ENCODE measurements around the gene UBAC1. TPM values are rescaled to one million over a fixed set of nuclear protein-coding genes. Genes with fewer than 3 reads are reported as not detected.
A peak's percentile ranks its signal among the peaks of the same experiment; 100 is the strongest.

Gene UBAC1
- total RNA-seq, 1 experiment from 2014 or later, result 58.2 TPM

DNA sequence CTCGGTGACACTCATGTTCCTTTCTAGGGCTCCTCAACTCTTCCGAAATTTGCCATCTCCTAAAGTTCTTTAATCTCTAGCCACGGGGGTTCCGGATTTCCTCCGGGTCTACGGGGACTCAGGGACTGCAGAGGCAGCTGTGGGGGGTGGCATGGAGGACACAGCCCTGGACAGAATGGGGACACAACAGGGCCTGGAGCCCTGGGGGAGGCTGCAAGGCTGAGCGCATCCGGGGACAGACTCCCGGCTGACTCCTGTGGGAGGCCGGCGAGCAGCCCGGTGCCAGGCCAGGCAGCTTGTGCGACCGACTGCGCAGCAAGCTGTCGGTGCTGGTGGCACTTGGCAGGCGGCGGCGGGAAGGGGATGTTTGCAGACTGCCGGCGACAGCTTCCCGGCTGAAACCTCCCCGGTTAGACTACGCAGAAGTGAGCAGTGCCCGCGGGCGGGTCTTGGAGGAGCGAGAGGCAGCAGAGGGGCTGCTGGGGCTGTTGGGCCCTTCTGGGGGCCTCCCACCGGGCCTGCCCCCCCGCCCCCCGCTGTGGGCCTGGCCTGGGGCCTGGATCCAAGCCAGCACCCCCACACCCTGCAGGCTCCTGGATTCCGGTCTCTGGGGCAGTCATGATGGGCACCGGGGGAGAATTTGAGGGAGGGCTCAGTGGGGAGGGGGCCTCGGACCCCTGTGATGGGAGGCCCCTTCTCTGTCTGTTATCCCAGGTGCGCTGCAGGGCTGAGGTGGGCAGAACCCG, 28.7 kb upstream of the UBAC1 start:
- no TSS peak for BruUV-seq (replicated peaks)
- peaks cover 48% of the 10 kb centered on the region for H3K4me1 ChIP-seq (ENCODE audit: insufficient read depth, low read length, poor library complexity, severe bottlenecking)
- DNase-seq (ENCODE audit: low spot score), result peak; percentile 76
- H3K36me3 ChIP-seq (ENCODE audit: insufficient read depth, low read length, poor library complexity, severe bottlenecking), result no peaks in the 10 kb centered on the region
- H3K9me3 ChIP-seq (ENCODE audit: low read depth, low read length, poor library complexity, severe bottlenecking), result no peaks in the 10 kb centered on the region
- ChIA-PET POLR2A (ENCODE audit: low non-redundant PET) (no interaction called here), CTCF (interaction anchor here (1.0 to 1.3 kb wide), 3 partner anchors 20 to 149 kb away, joined by 3 to 6 read pairs (median 4); no protein-coding TSS in a partner anchor)
- peak overlapping the region; percentile 15 for H3K4me3 ChIP-seq (ENCODE audit: low read depth, low read length, poor library complexity, severe bottlenecking)
- intact Hi-C loops (cut with micrococcal nuclease; ENCODE audit: unreplicated experiment), result no loop called here
- TF ChIP-seq, protein P1, sequence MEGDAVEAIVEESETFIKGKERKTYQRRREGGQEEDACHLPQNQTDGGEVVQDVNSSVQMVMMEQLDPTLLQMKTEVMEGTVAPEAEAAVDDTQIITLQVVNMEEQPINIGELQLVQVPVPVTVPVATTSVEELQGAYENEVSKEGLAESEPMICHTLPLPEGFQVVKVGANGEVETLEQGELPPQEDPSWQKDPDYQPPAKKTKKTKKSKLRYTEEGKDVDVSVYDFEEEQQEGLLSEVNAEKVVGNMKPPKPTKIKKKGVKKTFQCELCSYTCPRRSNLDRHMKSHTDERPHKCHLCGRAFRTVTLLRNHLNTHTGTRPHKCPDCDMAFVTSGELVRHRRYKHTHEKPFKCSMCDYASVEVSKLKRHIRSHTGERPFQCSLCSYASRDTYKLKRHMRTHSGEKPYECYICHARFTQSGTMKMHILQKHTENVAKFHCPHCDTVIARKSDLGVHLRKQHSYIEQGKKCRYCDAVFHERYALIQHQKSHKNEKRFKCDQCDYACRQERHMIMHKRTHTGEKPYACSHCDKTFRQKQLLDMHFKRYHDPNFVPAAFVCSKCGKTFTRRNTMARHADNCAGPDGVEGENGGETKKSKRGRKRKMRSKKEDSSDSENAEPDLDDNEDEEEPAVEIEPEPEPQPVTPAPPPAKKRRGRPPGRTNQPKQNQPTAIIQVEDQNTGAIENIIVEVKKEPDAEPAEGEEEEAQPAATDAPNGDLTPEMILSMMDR (conservative IDR thresholded peaks at IDR 0.05; ENCODE audit: low read depth, low read length), result no peak
- no peak for TF ChIP-seq EZH2 (IDR thresholded peaks at IDR 0.05; ENCODE audit: borderline replicate concordance, low read depth, low read length, poor library complexity, severe bottlenecking)
- peak overlapping the region; percentile 63 for H3K27ac ChIP-seq (ENCODE audit: low read depth, low read length, poor library complexity, severe bottlenecking)
- no peaks in the 10 kb centered on the region for H3K27me3 ChIP-seq (replicated peaks; ENCODE audit: insufficient read depth, low read depth, low read length, poor library complexity)

DNA sequence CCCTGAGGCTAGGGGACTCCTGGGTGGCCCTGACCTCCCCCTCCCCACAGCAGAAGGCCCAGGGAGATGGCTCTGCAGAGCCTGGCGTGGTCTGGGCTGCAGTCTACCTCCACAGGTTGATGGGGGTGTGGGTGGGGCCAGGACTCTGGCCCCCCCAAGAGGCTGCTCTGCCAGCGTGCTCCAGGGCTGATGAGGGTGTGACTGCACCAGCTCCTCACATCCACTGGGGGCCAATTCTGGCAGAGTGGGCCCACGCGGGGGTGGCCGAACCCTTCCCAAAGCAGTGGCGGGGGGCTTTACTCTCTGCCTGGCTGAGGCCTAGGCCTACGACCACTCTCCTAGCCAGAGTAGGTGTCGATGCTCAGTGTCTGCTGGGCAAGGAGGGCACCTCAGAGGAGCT, 28.0 kb upstream of the UBAC1 start:
- no peaks in the 10 kb centered on the region for H3K9me3 ChIP-seq (ENCODE audit: low read depth, low read length, poor library complexity, severe bottlenecking)
- intact Hi-C loops (cut with micrococcal nuclease; ENCODE audit: unreplicated experiment), result no loop called here
- no peak for DNase-seq (ENCODE audit: low spot score)
- no peaks in the 10 kb centered on the region for H3K27me3 ChIP-seq (replicated peaks; ENCODE audit: insufficient read depth, low read depth, low read length, poor library complexity)
- ChIA-PET CTCF (interaction anchor here (1.0 to 1.3 kb wide), 3 partner anchors 20 to 150 kb away, joined by 3 to 6 read pairs (median 4); no protein-coding TSS in a partner anchor), POLR2A (ENCODE audit: low non-redundant PET) (no interaction called here)
- BruUV-seq (replicated peaks), result no TSS peak
- H3K36me3 ChIP-seq (ENCODE audit: insufficient read depth, low read length, poor library complexity, severe bottlenecking), result no peaks in the 10 kb centered on the region
- H3K4me1 ChIP-seq (ENCODE audit: insufficient read depth, low read length, poor library complexity, severe bottlenecking), result peaks cover 55% of the 10 kb centered on the region
- no peak overlapping the region for H3K4me3 ChIP-seq (ENCODE audit: low read depth, low read length, poor library complexity, severe bottlenecking)
- TF ChIP-seq, protein P1 (conservative IDR thresholded peaks at IDR 0.05; ENCODE audit: low read depth, low read length), result peak; percentile 27; the same call in 1 of the 2 replicates
- no peak for TF ChIP-seq EZH2 (IDR thresholded peaks at IDR 0.05; ENCODE audit: borderline replicate concordance, low read depth, low read length, poor library complexity, severe bottlenecking)
- H3K27ac ChIP-seq (ENCODE audit: low read depth, low read length, poor library complexity, severe bottlenecking), result peak overlapping the region; percentile 63

DNA sequence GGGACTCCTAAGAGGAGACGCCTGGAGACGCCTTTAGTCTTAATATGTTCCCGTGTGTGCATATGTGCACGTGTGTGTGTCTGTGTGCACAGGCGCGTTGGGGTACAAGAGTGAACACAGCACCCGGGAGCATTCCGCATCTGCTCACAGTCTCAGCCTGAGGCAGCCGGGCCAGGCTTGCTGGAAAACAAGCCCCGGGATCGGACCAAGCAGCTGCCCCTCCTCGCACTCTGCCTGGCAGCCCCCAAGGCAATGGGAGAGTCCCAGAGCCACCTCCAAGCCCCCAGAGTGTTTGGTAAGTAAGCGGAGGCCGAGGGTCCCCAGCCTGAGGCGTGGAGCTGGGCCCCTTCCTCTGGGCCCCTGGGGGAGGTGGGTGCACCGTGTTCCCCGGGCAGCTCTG, 27.3 kb upstream of the UBAC1 start:
- CTCF ChIA-PET, result interaction anchor here (1.3 kb wide), 1 partner anchor 19 kb away, joined by 4 read pairs; no protein-coding TSS in a partner anchor
- H3K36me3 ChIP-seq (ENCODE audit: insufficient read depth, low read length, poor library complexity, severe bottlenecking), result no peaks in the 10 kb centered on the region
- intact Hi-C loops (cut with micrococcal nuclease; ENCODE audit: unreplicated experiment), result no loop called here
- no peaks in the 10 kb centered on the region for H3K27me3 ChIP-seq (replicated peaks; ENCODE audit: insufficient read depth, low read depth, low read length, poor library complexity)
- H3K9me3 ChIP-seq (ENCODE audit: low read depth, low read length, poor library complexity, severe bottlenecking), result no peaks in the 10 kb centered on the region
- no peak overlapping the region for H3K4me3 ChIP-seq (ENCODE audit: low read depth, low read length, poor library complexity, severe bottlenecking)
- peaks cover 58% of the 10 kb centered on the region for H3K4me1 ChIP-seq (ENCODE audit: insufficient read depth, low read length, poor library complexity, severe bottlenecking)
- no peak for TF ChIP-seq EZH2 (IDR thresholded peaks at IDR 0.05; ENCODE audit: borderline replicate concordance, low read depth, low read length, poor library complexity, severe bottlenecking)
- TF ChIP-seq, protein P1 (conservative IDR thresholded peaks at IDR 0.05; ENCODE audit: low read depth, low read length), result no peak
- BruUV-seq (replicated peaks), result no TSS peak
- POLR2A ChIA-PET (ENCODE audit: low non-redundant PET), result no interaction called here
- no peak overlapping the region for H3K27ac ChIP-seq (ENCODE audit: low read depth, low read length, poor library complexity, severe bottlenecking)
- no peak for DNase-seq (ENCODE audit: low spot score)
